OCI-LY7 (cell line): ENCODE data around the gene SCAP.

Source experiments
- CTCF ChIP-seq: fragments of 200-600 bp; sonication (generic); conservative IDR thresholded peaks from 2 replicates; pipeline ENCODE4 v1.5.1; 2014; ENCODE audit warnings: mild to moderate bottlenecking, antibody characterized with exemption, low read length, moderate library complexity, mixed read lengths
- EZH2phosphoT487 ChIP-seq: fragments of 200-600 bp; sonication (generic); IDR thresholded peaks from 2 replicates; pipeline ENCODE4 v1.6.1; 2018; ENCODE audit warnings: low read depth, borderline replicate concordance, mild to moderate bottlenecking, mixed run types, antibody characterized with exemption, low read length, moderate library complexity, mixed read lengths

- TF ChIP-seq CTCF (no peak), EZH2phosphoT487 (no peak)
Observed at GRCh38 chr3:47432673-47433072, 43.1 kb downstream of the SCAP start.
